Gastroesophageal sphincter (tissue), 4 donors: ENCODE data around the gene VPS35L. TPM values are rescaled to one million over a fixed set of nuclear protein-coding genes. Genes with fewer than 3 reads are reported as not detected.

Experiments used
- ATAC-seq: fragments of 150-250 bp; one replicate; pipeline ENCODE4 v1.9.1; 2016; ENCODE audit warnings: mild to moderate bottlenecking, moderate library complexity
- H3K27ac ChIP-seq, 4 donors: fragments of 200-600 bp; sonication (generic) in 3 of 4; 1 replicate in 3 of 4; 2 replicates in 1 of 4; pipeline ENCODE4 v1.5.1; 2016 to 2019
- H3K27me3 ChIP-seq: fragments of 200-600 bp; sonication (generic); one replicate; pipeline ENCODE4 v1.5.1; 2019
- H3K36me3 ChIP-seq, 2 donors: fragments of 200-600 bp; sonication (generic); one replicate each; pipeline ENCODE4 v1.5.1; 2019; ENCODE audit warnings: control low read depth in 1 of 2
- H3K4me1 ChIP-seq, 3 donors: fragments of 200-600 bp; sonication (generic); 1 replicate in 2 of 3; 2 replicates in 1 of 3; pipeline ENCODE4 v1.5.1; 2016 to 2019; ENCODE audit warnings: control low read depth in 2 of 3
- H3K4me3 ChIP-seq, 2 donors: fragments of 200-600 bp; sonication (generic); one replicate each; pipeline ENCODE4 v1.5.1; 2019; ENCODE audit warnings: mild to moderate bottlenecking in 1 of 2, moderate library complexity in 1 of 2
- H3K9me3 ChIP-seq, 3 donors: fragments of 200-600 bp; sonication (generic); one replicate each; pipeline ENCODE4 v1.5.1; 2017 to 2019; ENCODE audit warnings: control low read depth in 2 of 3
- CTCF ChIP-seq, 4 experiments: fragments of 200-600 bp in 2 of 4; fragments of 450-650 bp in 2 of 4; sonication (generic) in 1 of 4; IDR thresholded peaks; one replicate each; pipeline ENCODE4 v1.5.1; 2017 to 2019; ENCODE audit warnings: antibody characterized with exemption in 4 of 4, mild to moderate bottlenecking in 2 of 4, moderate library complexity in 2 of 4
- EP300 ChIP-seq: sonication (generic); formaldehyde crosslinking; IDR thresholded peaks from one replicate; pipeline ENCODE4 v1.6.1; 2017; ENCODE audit warnings: antibody characterized with exemption, mild to moderate bottlenecking
- POLR2A ChIP-seq, 2 donors: fragments of 450-650 bp; IDR thresholded peaks; one replicate each; pipeline ENCODE4 v1.6.1; 2017; ENCODE audit warnings: antibody characterized with exemption in 2 of 2, mild to moderate bottlenecking in 2 of 2, moderate library complexity in 1 of 2
- POLR2AphosphoS5 ChIP-seq: sonication (generic); formaldehyde crosslinking; IDR thresholded peaks from one replicate; pipeline ENCODE4 v1.6.1; 2017; ENCODE audit warnings: antibody characterized with exemption
- WGBS, 2 donors: methylation state at CpG; one replicate each; pipeline ENCODE4 v1.1.5; 2018; ENCODE audit warnings: low coverage in 1 of 2; 5-methylcytosine and 5-hydroxymethylcytosine counted together
- total RNA-seq, 4 donors: library from RNA; depleted of rRNA; stranded (reverse); fragments of >200 nt; gene quantifications; one replicate each; pipeline ENCODE4 v1.1.0, GENCODE V29; 2016

Gene VPS35L
- total RNA-seq, 4 donors from 2014 or later: 39.0 to 59.6 (median 46.9) TPM

DNA sequence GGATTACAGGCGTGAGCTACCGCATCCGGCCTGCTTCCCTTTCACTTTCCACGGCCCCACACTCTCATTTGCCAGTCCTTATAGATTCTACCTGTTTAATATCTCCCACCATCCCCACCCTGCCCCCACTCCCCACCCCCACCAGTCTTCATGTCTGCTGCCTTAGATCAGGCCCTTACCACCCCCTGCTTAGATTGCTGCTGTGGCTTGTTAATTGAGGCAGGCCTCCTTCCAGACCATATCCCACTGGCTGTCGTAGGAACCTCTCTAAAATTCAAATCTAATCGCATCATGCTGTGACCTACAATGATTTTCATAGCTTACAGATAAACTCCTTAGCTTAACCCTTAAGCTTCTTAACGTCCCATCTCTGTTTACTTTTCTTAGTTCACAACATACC, 167.5 kb downstream of the VPS35L start:
- Histone ChIP-seq H3K4me3 (no peak overlapping the region), H3K27ac (no peak overlapping the region), H3K36me3 (no peaks in the 10 kb centered on the region), H3K27me3 (no peaks in the 10 kb centered on the region), H3K4me1 (peaks cover 0 to 22% (median 6%) of the 10 kb centered on the region in 3 donors), H3K9me3 (no peaks in the 10 kb centered on the region)
- WGBS, 2 donors: 71 to 81% methylated on average over 3 to 7 of the region's 7 CpGs
- ATAC-seq: no peak
- TF ChIP-seq POLR2AphosphoS5 (no peak), EP300 (no peak), POLR2A (IDR thresholded peaks at IDR 0.05) (no peak), CTCF (IDR thresholded peaks at IDR 0.05) (no peak)

GRCh38 chr16:19728636-19728965, 173.1 kb downstream of the VPS35L start:
- Histone ChIP-seq H3K27me3 (no peaks in the 10 kb centered on the region), H3K4me1 (no peaks in the 10 kb centered on the region), H3K4me3 (no peak overlapping the region), H3K27ac (no peak overlapping the region), H3K36me3 (peaks cover 0 to 16% of the 10 kb centered on the region in 2 donors), H3K9me3 (no peaks in the 10 kb centered on the region)
- no peak for ATAC-seq
- WGBS, 2 donors: 90 to 91% methylated on average over 3 of the region's 3 CpGs
- TF ChIP-seq POLR2AphosphoS5 (no peak), EP300 (no peak), POLR2A (IDR thresholded peaks at IDR 0.05) (no peak), CTCF (IDR thresholded peaks at IDR 0.05) (no peak)

- Histone ChIP-seq H3K9me3 (no peaks in the 10 kb centered on the region), H3K4me1 (peaks cover 0 to 19% (median 3%) of the 10 kb centered on the region in 3 donors), H3K4me3 (no peak overlapping the region), H3K27ac (no peak overlapping the region), H3K27me3 (no peaks in the 10 kb centered on the region), H3K36me3 (peaks cover 0 to 25% of the 10 kb centered on the region in 2 donors)
- 84 to 94% methylated on average over 6 of the region's 6 CpGs for WGBS, 2 donors
- no peak for ATAC-seq
- TF ChIP-seq CTCF (IDR thresholded peaks at IDR 0.05) (no peak), POLR2A (IDR thresholded peaks at IDR 0.05) (no peak), EP300 (no peak), POLR2AphosphoS5 (no peak)
Observed at GRCh38 chr16:19733551-19733950, 178.0 kb downstream of the VPS35L start.

DNA sequence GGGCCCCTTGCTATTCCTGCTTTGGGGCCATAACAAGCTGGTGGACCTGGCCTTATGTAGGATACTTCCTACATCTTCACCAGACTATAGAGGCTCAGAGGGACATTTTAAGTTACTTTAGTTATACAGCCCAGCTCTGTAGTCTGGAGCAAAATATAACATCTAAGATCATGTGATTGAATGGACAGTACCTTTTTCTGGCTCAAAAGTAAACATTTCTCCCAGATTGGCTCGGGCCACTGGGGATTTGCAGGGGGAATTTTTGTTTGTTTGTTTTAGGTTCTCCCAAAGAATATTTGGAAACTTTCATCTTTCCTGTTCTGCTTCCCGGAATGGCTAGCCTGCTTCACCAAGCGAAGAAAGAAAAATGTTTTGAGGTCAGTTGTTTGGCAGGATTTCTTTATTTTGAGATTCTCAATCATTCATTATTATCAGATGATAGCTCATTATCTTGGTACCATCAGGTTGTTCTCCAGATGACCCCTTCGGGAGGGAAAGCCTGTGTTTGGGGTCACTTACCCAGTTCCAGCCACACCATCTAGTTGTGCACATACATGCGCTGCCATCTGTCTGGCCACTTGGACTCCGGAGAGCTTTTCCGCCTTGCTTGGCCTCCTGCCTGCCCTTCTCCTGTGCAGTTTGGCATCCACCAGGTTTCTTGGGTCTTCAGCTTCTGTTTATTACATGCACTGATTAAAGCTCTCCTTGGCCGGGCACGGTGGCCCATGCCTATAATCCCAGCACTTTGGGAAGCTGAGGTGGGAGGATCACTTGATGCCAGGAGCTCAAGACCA, 179.8 kb downstream of the VPS35L start:
- peaks cover 0 to 36% of the 10 kb centered on the region in 2 donors for H3K36me3 ChIP-seq
- peak overlapping the region in 2 of 4 donors; percentile 31 to 47 for H3K27ac ChIP-seq
- peaks cover 0 to 19% (median 3%) of the 10 kb centered on the region in 3 donors for H3K4me1 ChIP-seq
- no peak overlapping the region for H3K4me3 ChIP-seq
- TF ChIP-seq POLR2AphosphoS5: no peak
- TF ChIP-seq CTCF (IDR thresholded peaks at IDR 0.05): no peak
- no peak for TF ChIP-seq EP300
- TF ChIP-seq POLR2A (IDR thresholded peaks at IDR 0.05): no peak
- no peaks in the 10 kb centered on the region for H3K27me3 ChIP-seq
- 41 to 56% methylated on average over 7 to 9 of the region's 9 CpGs for WGBS, 2 donors
- ATAC-seq: no peak
- H3K9me3 ChIP-seq: no peaks in the 10 kb centered on the region
